Measurements from ENCODE around the gene DHCR7. TPM values are rescaled to one million over a fixed set of nuclear protein-coding genes. Genes with fewer than 3 reads are reported as not detected.

DHCR7 gene
- total and polyA plus RNA-seq, 2 donors (not counting 1 experiment from before 2014, with no cell fraction given): 6.9 to 15.3 TPM

DNA sequence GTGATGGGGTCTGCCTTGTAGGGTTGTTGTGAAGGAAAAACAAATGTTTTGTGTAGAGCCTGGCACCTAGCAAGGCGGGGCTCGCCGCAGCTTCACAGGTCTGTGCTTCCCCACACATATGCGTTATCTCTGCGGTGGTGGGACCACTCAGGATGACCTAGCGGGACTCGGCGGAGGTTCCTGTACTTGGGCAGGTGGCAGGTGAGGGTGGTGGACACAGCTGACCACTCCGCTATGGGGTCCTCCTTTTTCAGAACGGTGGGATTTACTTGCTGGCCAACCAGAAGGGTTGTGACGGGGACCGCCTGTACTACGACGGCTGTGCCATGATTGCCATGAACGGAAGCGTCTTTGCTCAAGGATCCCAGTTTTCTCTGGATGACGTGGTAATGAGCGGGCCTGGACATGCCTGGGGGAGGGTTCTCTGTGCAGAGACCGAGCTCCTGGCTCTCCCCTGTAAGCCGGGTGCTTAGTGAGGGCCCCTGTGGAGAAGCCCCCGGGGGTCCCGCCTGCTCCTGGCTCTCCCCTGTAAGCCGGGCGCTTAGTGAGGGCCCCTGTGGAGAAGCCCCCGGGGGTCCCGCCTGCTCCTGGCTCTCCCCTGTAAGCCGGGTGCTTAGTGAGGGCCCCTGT is 26.1 kb upstream of the DHCR7 start:
- no peaks in the 10 kb centered on the region for H3K4me1 Mint-ChIP-seq
- H4K20me1 ChIP-seq (ENCODE audit: control insufficient read depth, insufficient read depth, low read length, poor library complexity, severe bottlenecking): no peaks in the 10 kb centered on the region

DNA sequence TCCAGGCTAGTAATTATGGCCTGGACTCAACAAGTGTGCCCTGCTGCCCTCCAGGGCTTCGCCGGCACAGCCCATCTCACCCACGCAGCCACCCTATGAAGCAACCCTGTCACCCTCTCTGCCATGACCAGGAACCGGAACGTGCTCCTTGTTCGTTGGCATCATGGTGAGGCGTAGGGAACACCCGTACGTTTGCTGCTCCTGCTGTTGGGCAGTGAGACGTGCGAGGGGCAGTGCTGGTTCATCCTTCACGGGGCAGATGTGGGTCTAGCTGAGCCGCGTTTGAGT is 25.5 kb upstream of the DHCR7 start:
- no peaks in the 10 kb centered on the region for H3K9me3 Mint-ChIP-seq (ENCODE audit: insufficient read depth)
- H3K4me1 Mint-ChIP-seq: no peaks in the 10 kb centered on the region
- H3K4me3 Mint-ChIP-seq: no peak overlapping the region
- peaks cover 0 to 3% (median 0%) of the 10 kb centered on the region in 3 donors for H3K9me3 ChIP-seq (ENCODE audit: control extremely low read depth in 1 of 3, control insufficient read depth in 2 of 3, insufficient read depth in 1 of 3, low read length in 2 of 3)
- no peak overlapping the region for H3K4me2 ChIP-seq (replicated peaks; ENCODE audit: low read depth, low read length, poor library complexity, severe bottlenecking)
- H3K27ac ChIP-seq (ENCODE audit: low read length in 2 of 2): no peak overlapping the region
- DNase-seq (no peak), ATAC-seq (ENCODE audit: low read depth) (no peak)
- H2AFZ ChIP-seq (ENCODE audit: insufficient read depth, low read depth, low read length, poor library complexity, severe bottlenecking): no peak overlapping the region
- no peak overlapping the region for H3K9ac ChIP-seq (ENCODE audit: low read length)
- no peak overlapping the region for H3K4me3 ChIP-seq (ENCODE audit: control extremely low read depth in 1 of 5, extremely low read depth in 1 of 5, insufficient read depth in 1 of 5, low read depth in 2 of 5, low read length in 4 of 5)
- intact Hi-C loops (cut with micrococcal nuclease): no loop called here
- no peaks in the 10 kb centered on the region for H3K27me3 ChIP-seq (replicated peaks in 1 of 4; ENCODE audit: control extremely low read depth in 1 of 4, control insufficient read depth in 3 of 4, insufficient read depth in 4 of 4, low read length in 3 of 4)
- no peaks in the 10 kb centered on the region for H3K79me2 ChIP-seq (ENCODE audit: control insufficient read depth, insufficient read depth, low read length)
- ChIA-PET POLR2A (no interaction called here), CTCF (no interaction called here)
- peaks cover 1 to 57% of the 10 kb centered on the region in 2 experiments for H3K36me3 ChIP-seq (replicated peaks in 1 of 2; ENCODE audit: control extremely low read depth in 1 of 2, control insufficient read depth in 1 of 2, extremely low read depth in 1 of 2, insufficient read depth in 2 of 2, low read length in 1 of 2)
- H3K27ac Mint-ChIP-seq: no peak overlapping the region
- no peak for TF ChIP-seq EZH2 (IDR thresholded peaks at IDR 0.05; ENCODE audit: borderline replicate concordance, insufficient read depth, low read depth, low read length, poor library complexity, severe bottlenecking)
- TF ChIP-seq, protein P1, sequence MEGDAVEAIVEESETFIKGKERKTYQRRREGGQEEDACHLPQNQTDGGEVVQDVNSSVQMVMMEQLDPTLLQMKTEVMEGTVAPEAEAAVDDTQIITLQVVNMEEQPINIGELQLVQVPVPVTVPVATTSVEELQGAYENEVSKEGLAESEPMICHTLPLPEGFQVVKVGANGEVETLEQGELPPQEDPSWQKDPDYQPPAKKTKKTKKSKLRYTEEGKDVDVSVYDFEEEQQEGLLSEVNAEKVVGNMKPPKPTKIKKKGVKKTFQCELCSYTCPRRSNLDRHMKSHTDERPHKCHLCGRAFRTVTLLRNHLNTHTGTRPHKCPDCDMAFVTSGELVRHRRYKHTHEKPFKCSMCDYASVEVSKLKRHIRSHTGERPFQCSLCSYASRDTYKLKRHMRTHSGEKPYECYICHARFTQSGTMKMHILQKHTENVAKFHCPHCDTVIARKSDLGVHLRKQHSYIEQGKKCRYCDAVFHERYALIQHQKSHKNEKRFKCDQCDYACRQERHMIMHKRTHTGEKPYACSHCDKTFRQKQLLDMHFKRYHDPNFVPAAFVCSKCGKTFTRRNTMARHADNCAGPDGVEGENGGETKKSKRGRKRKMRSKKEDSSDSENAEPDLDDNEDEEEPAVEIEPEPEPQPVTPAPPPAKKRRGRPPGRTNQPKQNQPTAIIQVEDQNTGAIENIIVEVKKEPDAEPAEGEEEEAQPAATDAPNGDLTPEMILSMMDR (IDR thresholded peaks at IDR 0.05): no peak
- no peaks in the 10 kb centered on the region for H3K4me1 ChIP-seq (ENCODE audit: control insufficient read depth in 2 of 2, insufficient read depth in 2 of 2, low read length in 2 of 2)
- 99% methylated on average over 14 of the region's 14 CpGs for WGBS (ENCODE audit: insufficient coverage)
- H4K20me1 ChIP-seq (ENCODE audit: control insufficient read depth, insufficient read depth, low read length, poor library complexity, severe bottlenecking): no peaks in the 10 kb centered on the region
- H3K27me3 Mint-ChIP-seq: no peaks in the 10 kb centered on the region

More for the DNA sequence above, 26.1 kb upstream of the DHCR7 start:
- POLR2A ChIA-PET: no interaction called here
- H3K4me3 Mint-ChIP-seq: no peak overlapping the region
- Histone ChIP-seq H3K27me3 (replicated peaks in 1 of 4; ENCODE audit: control extremely low read depth in 1 of 4, control insufficient read depth in 3 of 4, insufficient read depth in 4 of 4, low read length in 3 of 4) (no peaks in the 10 kb centered on the region), H3K9ac (ENCODE audit: low read length) (no peak overlapping the region), H3K9me3 (ENCODE audit: control extremely low read depth in 1 of 3, control insufficient read depth in 2 of 3, insufficient read depth in 1 of 3, low read length in 2 of 3) (peaks cover 0 to 3% (median 0%) of the 10 kb centered on the region in 3 donors), H3K4me3 (ENCODE audit: control extremely low read depth in 1 of 5, extremely low read depth in 1 of 5, insufficient read depth in 1 of 5, low read depth in 2 of 5, low read length in 4 of 5) (no peak overlapping the region), H3K36me3 (replicated peaks in 1 of 2; ENCODE audit: control extremely low read depth in 1 of 2, control insufficient read depth in 1 of 2, extremely low read depth in 1 of 2, insufficient read depth in 2 of 2, low read length in 1 of 2) (peaks cover 1 to 59% of the 10 kb centered on the region in 2 experiments), H3K79me2 (ENCODE audit: control insufficient read depth, insufficient read depth, low read length) (no peaks in the 10 kb centered on the region), H3K4me2 (replicated peaks; ENCODE audit: low read depth, low read length, poor library complexity, severe bottlenecking) (no peak overlapping the region), H2AFZ (ENCODE audit: insufficient read depth, low read depth, low read length, poor library complexity, severe bottlenecking) (no peak overlapping the region), H3K27ac (ENCODE audit: low read length in 2 of 2) (no peak overlapping the region), H3K4me1 (ENCODE audit: control insufficient read depth in 2 of 2, insufficient read depth in 2 of 2, low read length in 2 of 2) (no peaks in the 10 kb centered on the region)
- TF ChIP-seq, protein P1 (IDR thresholded peaks at IDR 0.05): no peak
- TF ChIP-seq EZH2 (IDR thresholded peaks at IDR 0.05; ENCODE audit: borderline replicate concordance, insufficient read depth, low read depth, low read length, poor library complexity, severe bottlenecking): no peak
- no peak overlapping the region for H3K27ac Mint-ChIP-seq
- no peaks in the 10 kb centered on the region for H3K9me3 Mint-ChIP-seq (ENCODE audit: insufficient read depth)
- no peaks in the 10 kb centered on the region for H3K27me3 Mint-ChIP-seq
- intact Hi-C loops (cut with micrococcal nuclease): no loop called here
- 98% methylated on average over 23 of the region's 27 CpGs for WGBS (ENCODE audit: insufficient coverage)
- CTCF ChIA-PET: no interaction called here
- no peak for ATAC-seq (ENCODE audit: low read depth)
- DNase-seq: no peak
